SK-N-MC (cell line): ENCODE results near the gene OR2T34.

Experiments
- EZH2 ChIP-seq: fragments of 200-600 bp; sonication (generic); IDR thresholded peaks from one replicate; pipeline ENCODE4 v1.6.1; 2017; ENCODE audit warnings: antibody characterized with exemption
- FOXP2 ChIP-seq: optimal IDR thresholded peaks from 2 replicates; pipeline ENCODE3; 2011; ENCODE audit warnings: mild to moderate bottlenecking, moderate library complexity; ENCODE audit not compliant: insufficient read depth; ENCODE audit errors: extremely low read length, control extremely low read depth
- POLR2AphosphoS5 ChIP-seq: IDR thresholded peaks from 2 replicates; pipeline ENCODE4 v1.6.1; 2012; ENCODE audit warnings: mild to moderate bottlenecking, low read depth, low read length, borderline replicate concordance

- no peak for TF ChIP-seq EZH2
- TF ChIP-seq POLR2AphosphoS5, result no peak
- no peak for TF ChIP-seq FOXP2
Measured at GRCh38 chr1:248593226-248593625, 18.7 kb upstream of the OR2T34 start.
